GM19193 (cell line): ENCODE results near the gene LAMA2.

Source experiments
- POLR2A ChIP-seq: IDR thresholded peaks from 4 replicates; pipeline ENCODE4 v1.6.1; 2011; ENCODE audit not compliant: insufficient read depth, insufficient read length; ENCODE audit errors: extremely low read depth

LAMA2 gene

DNA sequence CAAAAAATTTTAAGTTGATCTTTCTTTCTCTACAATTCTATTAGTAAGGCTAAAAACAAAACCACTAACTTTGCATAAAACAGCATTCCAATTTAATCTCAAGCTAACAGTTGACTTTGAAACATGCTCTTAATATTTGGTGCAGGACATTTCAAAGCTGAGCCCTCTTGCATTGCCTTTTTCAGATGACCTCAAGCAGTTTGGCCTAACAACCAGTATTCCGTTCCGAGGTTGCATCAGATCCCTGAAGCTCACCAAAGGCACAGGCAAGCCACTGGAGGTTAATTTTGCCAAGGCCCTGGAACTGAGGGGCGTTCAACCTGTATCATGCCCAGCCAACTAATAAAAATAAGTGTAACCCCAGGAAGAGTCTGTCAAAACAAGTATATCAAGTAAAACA, 633.1 kb downstream of the LAMA2 start:
- TF ChIP-seq POLR2A: no peak

DNA sequence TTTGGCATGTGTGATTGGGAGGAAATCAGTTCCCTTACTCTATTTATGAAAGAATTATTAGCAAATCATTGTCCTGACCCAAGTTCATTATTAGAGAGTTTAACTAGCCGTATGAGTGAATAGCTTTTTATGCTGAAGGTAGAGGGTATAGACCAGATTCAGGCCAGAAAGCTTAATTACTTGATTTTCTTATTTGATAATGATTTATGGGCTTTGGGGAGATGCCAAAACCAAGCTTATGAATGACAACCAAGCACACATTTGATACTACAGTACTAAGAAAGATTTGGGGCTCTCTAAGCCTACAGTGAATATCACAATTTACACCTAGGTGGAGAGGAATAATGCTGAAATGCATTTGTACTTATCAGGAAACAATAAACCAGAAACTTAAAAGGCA, 633.8 kb downstream of the LAMA2 start:
- no peak for TF ChIP-seq POLR2A

DNA sequence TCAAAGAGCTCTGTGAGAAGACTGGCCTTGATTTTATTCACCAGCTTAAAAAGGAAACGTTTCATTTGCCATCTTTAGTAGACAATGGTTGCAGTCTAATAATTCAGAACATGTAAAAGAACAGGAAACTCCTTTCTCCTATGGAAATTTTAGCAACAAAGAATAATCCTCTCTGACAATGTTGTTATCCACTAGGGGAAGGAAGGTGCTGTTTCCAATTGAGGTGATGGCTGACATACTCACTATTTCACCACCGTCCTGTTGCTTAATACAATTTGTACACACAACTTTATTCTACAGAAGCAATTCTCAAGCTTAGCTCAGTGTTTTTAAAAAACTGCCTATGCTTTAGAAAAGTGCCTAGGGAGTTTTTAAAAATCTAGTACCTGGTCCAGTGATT, 634.4 kb downstream of the LAMA2 start:
- no peak for TF ChIP-seq POLR2A

DNA sequence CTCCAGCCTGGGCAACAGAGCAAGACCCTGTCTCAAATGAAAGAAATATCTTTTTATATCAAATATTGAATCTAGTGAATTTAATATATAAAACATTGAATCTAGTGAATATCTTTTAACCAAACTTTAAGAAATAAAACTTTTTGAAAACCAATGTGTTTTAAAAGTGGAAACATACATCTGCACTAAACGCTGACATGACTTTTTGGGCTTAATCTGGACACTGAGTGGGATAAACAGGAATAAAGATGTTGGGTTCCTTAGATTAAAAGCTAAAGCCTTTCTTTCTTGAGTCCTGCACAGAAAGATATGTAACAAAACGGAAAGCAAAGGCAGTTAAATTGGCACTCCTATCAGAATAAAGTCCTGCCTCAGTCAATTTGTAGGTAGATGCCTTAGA, 636.8 kb downstream of the LAMA2 start:
- no peak for TF ChIP-seq POLR2A

DNA sequence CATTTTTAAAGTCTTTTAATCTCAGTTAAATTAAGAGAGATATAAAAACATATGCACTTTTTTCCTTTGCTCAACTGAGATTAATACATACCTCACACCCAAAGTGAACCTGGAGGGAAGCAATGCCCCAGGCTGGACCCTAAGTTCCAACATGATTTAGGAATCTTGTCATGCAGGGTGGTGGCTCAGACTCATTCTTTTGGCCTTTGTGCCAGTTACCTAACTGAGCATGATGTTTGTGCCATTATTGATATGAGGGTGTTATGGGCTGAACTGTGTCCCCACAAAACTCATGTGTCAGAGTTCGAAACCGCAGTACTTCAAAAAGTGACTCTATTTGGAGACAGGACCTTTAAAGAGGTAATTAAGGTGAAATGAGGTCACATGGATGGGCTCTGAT, 639.0 kb downstream of the LAMA2 start:
- TF ChIP-seq POLR2A: no peak

DNA sequence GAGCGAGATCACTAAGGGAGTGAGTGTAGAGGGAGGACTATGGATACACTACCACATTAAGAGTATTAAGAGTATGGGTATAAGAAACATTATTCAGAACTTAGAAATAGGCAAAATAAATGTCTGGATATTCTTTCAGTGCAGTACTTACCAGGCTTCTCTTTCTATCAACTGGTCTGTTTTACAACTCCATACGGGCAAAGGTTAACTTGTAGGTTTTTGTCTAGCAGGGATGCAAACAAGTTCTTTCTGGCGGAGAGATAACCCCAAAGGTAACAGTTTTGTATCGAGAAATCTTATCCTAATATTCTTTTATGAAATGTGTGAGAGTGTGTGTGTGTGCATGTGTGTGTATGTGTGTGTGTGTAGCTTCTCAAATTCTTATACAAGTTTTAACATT, 640.9 kb downstream of the LAMA2 start:
- TF ChIP-seq POLR2A: no peak

DNA sequence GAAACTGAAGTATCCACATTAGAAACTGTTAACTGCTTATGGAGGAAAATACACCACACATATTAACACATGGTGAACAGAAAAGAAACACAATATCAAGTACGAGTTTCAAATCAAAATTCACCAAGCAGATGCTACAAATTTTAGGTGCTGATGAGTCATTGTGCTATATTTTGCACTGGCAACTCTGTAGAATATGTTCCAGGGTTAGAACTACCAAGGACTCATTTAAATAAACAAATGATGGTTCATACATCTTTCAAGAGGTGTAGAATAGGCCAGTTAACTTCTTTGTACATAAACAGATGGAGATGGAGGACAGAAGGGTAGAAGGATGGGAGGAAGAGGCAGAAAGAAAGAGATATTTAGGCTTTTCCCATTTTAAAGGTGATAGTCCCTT, 642.1 kb downstream of the LAMA2 start:
- no peak for TF ChIP-seq POLR2A

DNA sequence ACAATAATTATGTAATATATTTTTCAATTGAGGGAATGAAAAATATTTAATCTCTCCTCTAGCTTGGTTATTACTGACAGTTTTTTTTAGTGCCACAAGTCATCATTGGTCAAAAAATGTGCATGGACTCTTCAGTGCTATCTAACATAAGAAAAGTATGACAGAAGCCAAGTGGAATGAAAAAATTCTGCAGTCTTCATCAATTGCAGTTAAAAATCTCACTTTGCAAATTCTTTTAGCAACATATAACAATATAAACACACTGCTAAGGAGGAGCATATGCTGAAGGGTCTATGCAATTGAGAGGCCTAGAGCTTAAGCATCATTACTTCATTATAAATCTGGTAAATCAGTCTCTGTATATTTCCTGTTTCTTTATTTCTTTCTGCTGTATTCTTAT, 652.0 kb downstream of the LAMA2 start:
- no peak for TF ChIP-seq POLR2A

DNA sequence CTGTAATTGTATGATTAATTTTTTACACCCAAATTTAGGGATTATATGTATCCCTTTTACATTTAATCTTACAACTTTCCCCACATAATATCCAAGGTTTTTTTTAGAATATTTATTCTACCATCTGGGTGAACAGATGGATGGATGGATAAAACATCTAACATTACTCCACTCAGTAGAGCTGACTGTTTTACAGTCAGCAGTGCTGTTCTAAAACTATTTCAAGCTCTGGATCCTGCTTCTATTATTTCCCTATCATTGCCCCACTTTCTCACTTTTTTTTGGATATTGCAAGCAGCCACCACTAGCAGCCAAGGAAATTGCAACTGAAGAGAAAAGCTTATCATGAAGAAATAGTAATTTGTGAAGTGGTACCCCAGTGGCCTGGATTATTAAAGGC, 653.3 kb downstream of the LAMA2 start:
- no peak for TF ChIP-seq POLR2A

DNA sequence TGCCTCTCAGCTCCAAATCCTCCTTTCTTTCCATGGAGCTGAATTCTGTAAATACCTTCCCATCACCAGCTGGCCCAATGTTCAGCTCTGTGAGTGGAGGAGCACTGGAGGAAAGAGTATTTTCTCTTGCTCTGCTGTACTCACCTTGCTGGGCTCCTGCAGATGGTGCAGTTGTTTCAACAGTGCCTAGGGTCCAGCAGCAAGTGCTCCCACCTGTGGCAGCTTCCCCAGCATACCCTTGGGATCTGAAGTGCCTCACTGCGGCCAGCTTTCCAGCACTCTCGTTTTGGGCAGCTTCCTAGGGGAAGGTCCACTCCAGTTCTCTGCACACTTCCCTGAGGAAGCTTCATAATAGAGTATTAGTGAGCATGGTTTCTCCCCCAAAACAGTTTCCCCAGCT, 656.1 kb downstream of the LAMA2 start:
- no peak for TF ChIP-seq POLR2A

DNA sequence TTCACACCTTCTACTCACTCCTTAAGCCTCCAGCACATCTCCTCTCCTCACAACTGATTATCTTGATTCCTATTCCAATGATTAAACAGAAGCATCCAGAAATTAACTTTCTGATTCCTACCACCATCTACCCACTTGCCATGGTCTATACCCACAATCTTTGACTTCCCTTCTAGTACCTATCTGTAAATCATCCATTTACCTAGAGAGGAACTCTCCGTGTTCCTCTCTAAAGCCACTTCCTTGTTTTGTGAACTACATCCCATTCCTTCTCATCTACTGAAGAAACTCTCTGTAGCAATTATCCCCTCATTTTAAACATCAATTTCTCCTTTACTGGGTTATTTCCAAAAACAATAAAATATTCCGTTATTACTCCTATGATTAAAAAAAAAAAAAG, 659.8 kb downstream of the LAMA2 start:
- no peak for TF ChIP-seq POLR2A

DNA sequence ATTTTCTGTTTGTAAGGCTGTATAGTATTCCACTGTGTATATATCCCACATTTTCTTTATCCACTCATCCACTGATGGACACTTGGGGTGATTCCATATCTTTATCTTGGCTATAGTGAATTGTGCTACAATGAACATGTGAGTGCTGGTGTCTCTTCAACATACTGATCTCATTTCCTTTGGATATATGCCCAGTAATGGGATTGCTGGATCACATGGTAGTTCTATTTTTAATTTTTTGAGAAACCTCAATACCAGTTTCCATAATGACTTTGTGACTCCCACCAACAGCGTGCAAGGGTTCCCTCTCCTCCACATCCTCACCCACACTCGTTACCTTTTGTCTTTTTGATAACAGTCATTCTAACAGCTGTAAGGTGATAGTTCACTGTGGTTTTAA, 661.0 kb downstream of the LAMA2 start:
- no peak for TF ChIP-seq POLR2A

DNA sequence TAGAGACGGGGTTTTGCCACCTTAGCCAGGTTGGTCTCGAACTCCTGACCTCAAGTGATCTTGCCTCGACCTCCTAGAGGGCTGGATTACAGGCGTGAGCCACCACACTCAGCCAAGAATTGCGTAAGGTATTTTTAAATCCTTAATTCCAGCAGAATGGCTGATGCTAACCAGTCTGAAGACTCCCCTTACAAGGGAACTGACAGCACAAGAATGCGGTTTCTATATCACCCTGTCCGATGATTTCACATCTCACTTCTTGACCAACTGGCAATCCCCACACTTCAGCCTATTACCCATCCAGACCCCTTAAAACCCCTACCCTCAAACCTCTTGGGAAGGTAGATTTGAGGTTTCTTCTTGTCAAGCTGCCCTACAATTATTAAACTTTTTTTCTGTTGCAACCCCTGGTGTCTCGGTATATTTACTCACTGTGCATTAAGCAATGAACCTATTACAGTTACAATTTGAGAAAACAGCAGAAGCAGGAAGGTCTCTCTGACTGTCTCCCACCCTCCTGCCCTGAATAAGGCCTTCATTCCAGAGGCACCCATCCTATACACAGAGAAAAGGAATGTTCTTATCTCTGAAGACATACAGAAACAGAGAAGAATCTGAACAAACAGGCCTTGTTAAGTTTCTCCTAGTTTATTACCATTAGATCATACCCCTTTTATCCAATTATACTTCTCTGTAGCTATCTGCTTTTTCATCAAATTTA, 662.1 kb downstream of the LAMA2 start:
- no peak for TF ChIP-seq POLR2A

DNA sequence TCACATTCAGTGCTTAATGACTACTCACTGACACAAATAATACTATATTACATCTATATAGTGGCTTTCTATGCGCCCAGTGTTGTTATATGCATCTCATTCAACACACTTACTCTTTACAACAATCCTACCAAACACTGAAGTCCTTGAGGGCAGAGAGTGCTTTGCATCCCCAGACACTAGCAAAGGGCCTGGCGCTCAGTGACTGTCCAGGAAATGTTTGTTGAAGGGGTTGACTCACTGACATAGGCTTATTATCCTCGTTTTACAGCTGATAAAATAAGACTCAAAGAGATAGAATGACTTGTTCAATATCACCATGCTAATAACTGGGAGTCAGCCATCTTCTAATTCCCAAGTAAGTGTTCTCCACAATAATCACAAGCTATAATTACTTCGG, 663.8 kb downstream of the LAMA2 start:
- TF ChIP-seq POLR2A: no peak

DNA sequence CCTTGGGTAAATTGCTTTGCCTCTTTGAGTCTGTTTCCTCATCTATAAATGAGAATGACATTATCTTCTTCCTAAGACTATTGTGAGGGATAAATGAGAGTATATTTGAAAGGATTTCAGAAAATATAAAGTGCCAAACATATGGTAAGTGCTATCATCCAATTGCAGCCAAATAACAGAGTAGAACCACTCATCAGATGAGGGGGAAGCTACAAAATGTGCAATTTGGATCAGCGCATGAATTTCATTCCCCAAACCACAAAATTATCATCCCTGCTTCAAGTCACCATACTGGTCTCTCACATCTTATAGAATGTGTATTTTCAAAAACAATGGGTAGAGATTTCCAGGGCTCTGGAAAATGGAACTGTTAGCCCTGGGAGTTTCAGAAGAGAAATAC, 668.5 kb downstream of the LAMA2 start:
- no peak for TF ChIP-seq POLR2A

DNA sequence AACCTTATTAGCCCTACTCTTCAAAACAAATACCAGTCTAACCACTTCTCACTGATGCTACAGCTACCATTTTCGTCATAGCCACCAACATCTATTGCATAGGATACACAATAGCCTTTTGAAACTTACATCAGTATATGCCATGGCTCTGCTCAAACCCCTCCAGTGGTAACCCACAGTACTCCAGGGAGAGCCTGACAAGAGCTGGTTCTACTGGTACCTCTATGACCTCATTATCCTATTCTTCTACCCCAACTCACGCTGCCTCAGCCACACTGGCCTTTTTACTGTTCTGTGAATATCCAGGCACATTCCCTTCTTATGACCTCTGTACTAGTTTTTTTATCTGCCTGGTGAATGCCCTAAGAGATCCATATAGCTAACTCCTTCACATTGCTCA, 669.5 kb downstream of the LAMA2 start:
- no peak for TF ChIP-seq POLR2A

DNA sequence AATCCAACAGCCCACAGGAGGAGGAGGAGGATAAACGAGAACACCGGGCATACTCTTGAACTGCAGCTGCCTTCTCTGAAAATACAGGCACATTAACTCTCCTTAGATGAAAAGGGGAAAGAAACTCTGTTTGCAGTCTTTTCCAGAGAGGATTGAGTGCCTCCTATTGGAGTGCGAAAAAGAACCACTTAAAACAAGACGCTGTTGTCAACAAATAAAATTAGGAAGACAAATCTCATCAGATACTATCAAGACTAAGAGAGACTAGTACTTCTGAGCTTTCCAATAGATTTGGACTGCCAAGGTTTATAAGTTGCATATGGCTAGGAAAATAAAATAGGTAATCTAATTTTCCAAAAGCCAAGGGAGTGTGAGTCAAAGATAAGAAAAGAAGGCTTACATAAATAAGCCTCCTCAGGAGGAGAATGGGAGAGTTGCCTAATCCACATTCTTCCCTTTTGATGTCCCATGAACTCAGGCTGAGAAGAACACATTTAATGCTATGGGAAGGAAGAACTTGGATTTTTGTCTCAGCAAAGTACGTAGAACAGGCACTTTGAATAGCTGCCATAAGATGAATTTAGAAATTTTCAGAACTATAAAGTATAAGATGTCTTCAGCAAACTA, 672.4 kb downstream of the LAMA2 start:
- no peak for TF ChIP-seq POLR2A

DNA sequence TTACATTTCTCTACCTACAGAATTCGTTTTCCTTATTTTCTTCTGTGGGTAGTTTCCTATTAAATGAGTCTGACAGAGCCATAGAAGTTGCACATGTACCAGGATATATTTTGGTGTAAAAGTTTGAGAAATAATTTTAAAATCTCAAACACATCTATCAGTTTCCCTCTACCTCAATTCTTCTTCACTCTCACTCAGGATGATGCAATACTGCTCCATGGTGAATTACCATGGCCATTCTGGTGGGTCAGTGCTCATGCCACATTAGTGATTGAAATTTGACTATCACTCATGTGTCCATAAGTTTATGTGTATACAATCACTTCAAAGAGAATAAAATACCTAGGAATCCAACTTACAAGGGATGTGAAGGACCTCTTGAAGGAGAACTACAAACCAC, 675.3 kb downstream of the LAMA2 start:
- TF ChIP-seq POLR2A: no peak

DNA sequence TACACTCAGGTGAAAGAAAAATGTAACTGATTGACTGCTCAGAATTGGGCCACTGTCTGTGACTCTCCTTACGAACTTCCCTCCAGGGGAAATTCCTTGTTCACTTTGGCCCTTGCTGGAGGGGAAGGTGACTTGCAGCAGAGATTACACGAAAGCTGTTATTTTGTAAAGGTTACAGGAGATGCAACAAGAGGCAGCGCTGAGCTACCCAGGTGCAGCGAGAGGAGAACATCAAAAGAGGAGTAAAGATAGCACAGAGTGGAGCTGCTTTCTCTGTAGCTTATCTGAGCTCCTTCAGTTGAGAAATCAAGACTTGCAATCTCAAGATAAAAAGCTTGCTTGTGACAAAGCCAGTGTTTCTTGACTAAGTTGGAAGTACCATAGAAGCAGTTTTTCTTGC, 682.4 kb downstream of the LAMA2 start:
- TF ChIP-seq POLR2A: no peak
